ENCODE results near the gene RRP7A.
"Not testable (repeated sequence)": the region's sequence is repeated elsewhere in the genome, so short reads cannot be mapped to it uniquely, and the experiment has no call there.

Gene RRP7A

DNA sequence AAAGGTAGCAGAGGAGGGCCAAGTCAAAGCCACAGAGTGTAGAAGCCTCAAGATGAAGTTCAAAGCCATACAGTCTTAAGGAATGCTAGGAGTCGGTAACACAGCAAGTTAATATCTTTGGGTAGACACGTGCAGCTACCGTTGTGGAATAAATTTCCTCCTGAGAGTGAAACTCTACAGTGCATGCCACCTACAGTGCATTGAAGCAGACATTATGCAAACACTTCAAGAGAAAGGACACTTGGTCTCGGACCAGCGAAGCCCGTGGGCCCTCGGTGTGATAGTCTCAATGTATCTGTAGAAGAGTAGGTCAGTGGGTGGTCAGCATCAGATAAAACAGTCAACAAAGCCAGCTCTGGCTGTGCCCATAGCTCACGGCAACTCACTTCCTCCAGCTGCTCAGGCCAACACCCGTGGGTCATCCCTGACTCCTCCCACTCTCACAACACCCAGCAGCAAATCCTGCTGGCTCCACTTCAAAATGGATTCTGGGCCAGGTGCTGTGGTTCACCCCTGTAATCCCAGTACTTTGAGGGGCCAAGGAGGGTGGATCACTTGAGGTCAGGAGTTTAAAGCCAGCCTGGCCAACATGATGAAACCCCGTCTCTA lies 24.0 kb downstream of the RRP7A start:
- not testable (repeated sequence) for H3K9me3 ChIP-seq (ENCODE audit: control insufficient read depth, insufficient read depth, low read depth, low read length); H3K27ac ChIP-seq (ENCODE audit: low read depth, low read length); H3K4me3 ChIP-seq (ENCODE audit: low read depth, low read length); H3K36me3 ChIP-seq (ENCODE audit: control insufficient read depth, insufficient read depth, low read length); H3K9ac ChIP-seq (ENCODE audit: low read length); H3K27me3 ChIP-seq (ENCODE audit: control insufficient read depth, insufficient read depth, low read length); H3K4me1 ChIP-seq (ENCODE audit: control insufficient read depth, insufficient read depth, low read length)

DNA sequence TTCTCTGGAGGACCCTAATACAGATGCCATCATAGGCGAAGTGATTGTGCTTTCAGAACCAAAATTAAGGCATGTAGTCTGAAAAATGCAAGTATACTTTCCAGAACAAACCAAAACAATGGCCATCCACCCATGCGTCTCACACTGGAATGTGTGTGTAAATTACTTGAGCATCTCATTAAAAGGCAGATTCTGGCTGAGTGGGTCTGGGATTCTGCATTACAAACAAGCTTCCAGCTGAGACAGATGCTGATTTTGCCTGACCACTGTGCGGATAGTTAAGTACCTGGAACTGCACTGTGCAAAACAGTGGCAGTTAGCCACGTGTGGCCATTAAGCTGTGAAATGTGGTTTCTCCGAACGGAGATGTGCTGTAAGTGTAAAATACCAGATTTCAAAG lies 26.2 kb downstream of the RRP7A start:
- Histone ChIP-seq H3K27me3 (ENCODE audit: control insufficient read depth, insufficient read depth, low read length) (no peaks in the 10 kb centered on the region), H3K4me3 (ENCODE audit: low read depth, low read length) (no peak overlapping the region), H3K27ac (ENCODE audit: low read depth, low read length) (no peak overlapping the region), H3K36me3 (ENCODE audit: control insufficient read depth, insufficient read depth, low read length) (no peaks in the 10 kb centered on the region), H3K9ac (ENCODE audit: low read length) (no peak overlapping the region), H3K9me3 (ENCODE audit: control insufficient read depth, insufficient read depth, low read depth, low read length) (no peaks in the 10 kb centered on the region), H3K4me1 (ENCODE audit: control insufficient read depth, insufficient read depth, low read length) (peaks cover 6% of the 10 kb centered on the region)

DNA sequence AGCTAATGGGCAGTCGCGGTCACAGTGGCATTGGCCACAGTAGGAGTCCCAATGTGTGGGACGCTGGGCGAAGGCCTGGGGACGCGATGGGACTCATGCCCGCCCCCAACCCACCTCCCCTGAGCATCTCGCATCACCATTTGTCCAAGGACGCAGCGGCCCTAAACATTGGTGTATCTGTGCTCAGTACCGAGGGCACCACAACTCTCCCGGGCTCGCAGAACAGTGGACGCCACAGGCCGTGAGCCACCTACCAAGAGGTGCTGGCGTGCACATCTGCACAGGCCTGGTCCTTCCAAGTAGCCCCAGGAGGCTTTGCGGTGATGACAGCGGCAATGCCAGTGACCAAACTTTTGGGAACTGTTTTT lies 27.3 kb downstream of the RRP7A start:
- H3K36me3 ChIP-seq (ENCODE audit: control insufficient read depth, insufficient read depth, low read length), result no peaks in the 10 kb centered on the region
- no peaks in the 10 kb centered on the region for H3K27me3 ChIP-seq (ENCODE audit: control insufficient read depth, insufficient read depth, low read length)
- H3K9ac ChIP-seq (ENCODE audit: low read length), result no peak overlapping the region
- no peaks in the 10 kb centered on the region for H3K9me3 ChIP-seq (ENCODE audit: control insufficient read depth, insufficient read depth, low read depth, low read length)
- H3K4me1 ChIP-seq (ENCODE audit: control insufficient read depth, insufficient read depth, low read length), result peaks cover 6% of the 10 kb centered on the region
- H3K4me3 ChIP-seq (ENCODE audit: low read depth, low read length), result no peak overlapping the region
- H3K27ac ChIP-seq (ENCODE audit: low read depth, low read length), result no peak overlapping the region

DNA sequence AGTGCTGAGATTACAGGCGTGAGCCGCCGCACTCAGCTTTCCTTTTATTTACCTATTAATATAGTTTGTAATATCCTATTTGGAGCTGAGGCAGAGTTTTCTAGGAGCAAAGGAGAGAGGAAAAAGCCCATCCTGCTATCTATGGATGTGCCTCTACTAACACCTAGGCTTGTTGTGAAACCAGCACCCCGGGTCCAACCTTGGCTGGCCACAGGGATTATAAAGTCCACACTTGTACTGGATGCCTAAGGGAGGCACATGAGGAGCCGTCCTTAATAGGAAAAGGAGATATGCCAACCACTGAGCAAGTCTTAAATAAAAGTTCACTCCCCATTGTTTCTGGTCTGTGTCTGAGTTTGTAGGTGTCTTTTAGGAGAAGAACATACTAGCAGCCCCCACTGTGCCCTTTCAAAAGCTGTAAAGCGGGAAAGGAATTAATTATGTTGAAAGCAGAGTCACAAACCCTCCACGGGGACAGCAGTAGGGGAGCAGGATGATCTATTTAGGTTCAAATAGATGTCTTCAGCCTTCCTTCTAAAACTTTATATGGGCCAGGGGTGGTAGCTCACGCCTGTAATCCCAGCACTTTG lies 29.3 kb downstream of the RRP7A start:
- no peaks in the 10 kb centered on the region for H3K27me3 ChIP-seq (ENCODE audit: control insufficient read depth, insufficient read depth, low read length)
- no peak overlapping the region for H3K27ac ChIP-seq (ENCODE audit: low read depth, low read length)
- H3K4me1 ChIP-seq (ENCODE audit: control insufficient read depth, insufficient read depth, low read length), result peaks cover 6% of the 10 kb centered on the region
- no peaks in the 10 kb centered on the region for H3K36me3 ChIP-seq (ENCODE audit: control insufficient read depth, insufficient read depth, low read length)
- no peak overlapping the region for H3K9ac ChIP-seq (ENCODE audit: low read length)
- no peaks in the 10 kb centered on the region for H3K9me3 ChIP-seq (ENCODE audit: control insufficient read depth, insufficient read depth, low read depth, low read length)
- no peak overlapping the region for H3K4me3 ChIP-seq (ENCODE audit: low read depth, low read length)

DNA sequence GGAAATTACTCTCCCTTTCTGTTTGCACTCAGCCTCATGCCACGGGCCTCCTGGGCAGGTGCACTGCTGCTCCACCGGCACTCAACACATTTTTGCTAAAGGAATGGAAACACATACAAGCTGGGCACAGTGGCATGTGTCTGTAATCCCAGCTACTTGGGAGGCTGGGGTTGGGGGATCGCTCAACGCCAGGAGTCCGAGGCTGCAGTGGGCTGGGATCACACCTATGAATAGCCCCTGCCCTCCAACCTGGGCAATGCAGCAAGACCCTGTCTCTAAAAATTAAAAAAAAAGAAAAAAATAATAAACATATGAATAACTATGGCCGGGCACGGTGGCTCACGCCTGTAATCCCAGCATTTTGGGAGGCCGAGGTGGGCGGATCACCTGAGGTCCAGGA lies 30.6 kb downstream of the RRP7A start:
- Histone ChIP-seq H3K4me3 (ENCODE audit: low read depth, low read length) (no peak overlapping the region), H3K9ac (ENCODE audit: low read length) (no peak overlapping the region), H3K27ac (ENCODE audit: low read depth, low read length) (no peak overlapping the region), H3K9me3 (ENCODE audit: control insufficient read depth, insufficient read depth, low read depth, low read length) (no peaks in the 10 kb centered on the region), H3K36me3 (ENCODE audit: control insufficient read depth, insufficient read depth, low read length) (no peaks in the 10 kb centered on the region), H3K27me3 (ENCODE audit: control insufficient read depth, insufficient read depth, low read length) (no peaks in the 10 kb centered on the region), H3K4me1 (ENCODE audit: control insufficient read depth, insufficient read depth, low read length) (peaks cover 6% of the 10 kb centered on the region)

DNA sequence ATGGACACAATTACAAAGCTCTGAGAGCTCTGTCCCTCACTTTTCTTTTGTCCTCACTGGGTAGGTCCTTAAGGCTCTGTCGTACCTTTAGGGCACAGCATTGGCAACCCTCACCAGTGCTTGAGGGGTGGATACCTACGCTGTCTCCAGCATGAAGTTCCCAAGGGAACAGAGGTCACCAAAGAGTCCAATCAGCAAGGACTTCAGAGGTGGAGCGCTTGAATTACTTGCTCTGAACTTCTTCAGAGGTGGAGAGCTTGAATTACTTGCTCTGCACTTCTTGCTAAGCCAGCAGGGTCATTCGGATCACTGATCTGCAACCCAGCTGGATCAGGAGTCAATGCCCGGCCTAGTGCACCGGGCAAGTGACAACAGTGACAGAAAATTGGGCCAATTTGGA lies 35.1 kb downstream of the RRP7A start:
- no peak overlapping the region for H3K27ac ChIP-seq (ENCODE audit: low read depth, low read length)
- no peaks in the 10 kb centered on the region for H3K27me3 ChIP-seq (ENCODE audit: control insufficient read depth, insufficient read depth, low read length)
- H3K9me3 ChIP-seq (ENCODE audit: control insufficient read depth, insufficient read depth, low read depth, low read length), result no peaks in the 10 kb centered on the region
- no peak overlapping the region for H3K4me3 ChIP-seq (ENCODE audit: low read depth, low read length)
- H3K36me3 ChIP-seq (ENCODE audit: control insufficient read depth, insufficient read depth, low read length), result no peaks in the 10 kb centered on the region
- no peaks in the 10 kb centered on the region for H3K4me1 ChIP-seq (ENCODE audit: control insufficient read depth, insufficient read depth, low read length)
- H3K9ac ChIP-seq (ENCODE audit: low read length), result no peak overlapping the region

DNA sequence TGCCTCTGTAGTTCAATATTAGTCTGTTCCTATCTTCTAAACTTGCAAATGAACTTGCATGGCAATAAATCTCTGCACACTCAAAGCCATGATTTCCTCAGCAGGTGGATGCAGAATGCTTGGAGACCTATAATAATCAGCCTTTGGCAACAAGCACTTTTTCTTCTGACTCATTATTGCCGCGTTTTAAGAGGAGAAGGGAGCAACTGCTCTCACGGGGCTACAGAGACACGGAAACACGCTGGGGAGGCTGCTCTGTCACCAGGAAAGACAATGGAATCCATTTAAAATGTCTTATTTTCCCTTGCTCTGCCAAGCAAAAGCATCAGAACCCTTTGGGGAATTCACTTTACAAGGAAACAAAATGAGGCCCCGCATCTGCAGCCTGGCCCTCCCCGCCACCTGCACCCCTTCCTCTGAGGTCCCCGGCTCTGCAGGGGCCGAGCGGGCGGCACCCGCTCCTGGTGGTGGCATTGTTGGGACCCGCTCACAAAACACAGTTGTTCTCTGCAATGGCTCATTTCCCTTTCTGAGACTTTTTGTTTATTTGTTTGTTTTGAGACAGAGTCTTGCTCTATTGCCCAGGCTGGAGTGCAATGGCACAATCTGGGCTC lies 35.9 kb downstream of the RRP7A start:
- not testable (repeated sequence) for H3K4me3 ChIP-seq (ENCODE audit: low read depth, low read length); H3K9ac ChIP-seq (ENCODE audit: low read length); H3K9me3 ChIP-seq (ENCODE audit: control insufficient read depth, insufficient read depth, low read depth, low read length); H3K4me1 ChIP-seq (ENCODE audit: control insufficient read depth, insufficient read depth, low read length); H3K27me3 ChIP-seq (ENCODE audit: control insufficient read depth, insufficient read depth, low read length); H3K27ac ChIP-seq (ENCODE audit: low read depth, low read length); H3K36me3 ChIP-seq (ENCODE audit: control insufficient read depth, insufficient read depth, low read length)

DNA sequence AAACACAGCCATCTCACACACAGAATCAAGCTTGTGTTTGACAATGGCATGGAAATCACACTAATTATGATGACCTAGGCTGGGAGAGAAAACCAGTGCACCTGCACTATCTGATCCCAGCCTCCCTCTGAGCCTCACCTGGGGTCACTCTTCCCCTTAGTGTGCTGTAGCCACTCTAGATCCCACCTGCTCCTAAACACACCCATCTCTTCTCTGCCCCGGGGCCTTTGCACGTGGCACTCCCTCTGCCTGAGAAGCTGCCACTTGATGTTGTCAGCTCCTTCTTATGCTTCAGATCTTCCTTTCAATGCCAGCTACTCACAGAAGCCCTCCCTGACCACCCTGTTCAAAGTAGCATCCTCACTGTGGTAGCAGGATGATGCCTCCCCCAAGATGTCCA lies 44.5 kb downstream of the RRP7A start:
- Histone ChIP-seq H3K27ac (ENCODE audit: low read depth, low read length) (no peak overlapping the region), H3K4me1 (ENCODE audit: control insufficient read depth, insufficient read depth, low read length) (no peaks in the 10 kb centered on the region), H3K27me3 (ENCODE audit: control insufficient read depth, insufficient read depth, low read length) (no peaks in the 10 kb centered on the region; the same call in 1 of the 2 replicates), H3K9me3 (ENCODE audit: control insufficient read depth, insufficient read depth, low read depth, low read length) (no peaks in the 10 kb centered on the region), H3K9ac (ENCODE audit: low read length) (no peak overlapping the region), H3K4me3 (ENCODE audit: low read depth, low read length) (no peak overlapping the region), H3K36me3 (ENCODE audit: control insufficient read depth, insufficient read depth, low read length) (no peaks in the 10 kb centered on the region)

DNA sequence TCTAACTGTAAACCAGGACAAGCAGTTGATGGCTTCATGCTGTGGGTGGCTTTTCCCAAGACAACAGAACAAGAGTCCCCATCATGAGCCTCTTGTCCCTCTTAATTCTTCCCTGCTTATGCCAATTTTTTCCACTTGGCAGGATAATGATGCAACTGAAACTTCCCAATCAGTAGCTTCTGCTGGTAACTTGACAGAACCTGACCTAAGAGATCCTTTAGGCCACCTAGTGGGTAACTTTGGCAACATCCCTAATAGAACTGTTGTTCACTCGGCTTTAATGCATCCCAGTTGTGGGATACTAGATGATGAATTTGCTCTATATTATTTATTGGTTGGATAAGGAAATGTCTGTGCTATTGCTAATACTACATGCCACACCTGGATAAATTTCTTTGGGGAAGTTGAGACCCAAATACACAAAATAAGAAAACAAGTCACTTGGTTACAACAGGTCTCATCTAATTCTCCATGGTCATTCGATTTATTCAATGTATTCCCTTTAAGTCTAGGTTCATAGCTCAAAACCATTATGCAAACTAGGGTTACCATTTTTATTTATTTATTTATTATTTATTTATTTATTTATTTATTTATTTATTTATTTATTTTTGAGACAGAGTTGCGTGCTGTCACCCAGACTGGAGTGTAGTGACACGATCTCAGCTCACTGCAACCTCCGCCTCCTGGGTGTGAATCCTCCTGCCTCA lies 46.0 kb downstream of the RRP7A start:
- no peaks in the 10 kb centered on the region for H3K36me3 ChIP-seq (ENCODE audit: control insufficient read depth, insufficient read depth, low read length)
- H3K9me3 ChIP-seq (ENCODE audit: control insufficient read depth, insufficient read depth, low read depth, low read length), result no peaks in the 10 kb centered on the region
- H3K4me3 ChIP-seq (ENCODE audit: low read depth, low read length), result no peak overlapping the region
- no peak overlapping the region for H3K9ac ChIP-seq (ENCODE audit: low read length)
- no peaks in the 10 kb centered on the region for H3K4me1 ChIP-seq (ENCODE audit: control insufficient read depth, insufficient read depth, low read length)
- no peaks in the 10 kb centered on the region; the same call in 1 of the 2 replicates for H3K27me3 ChIP-seq (ENCODE audit: control insufficient read depth, insufficient read depth, low read length)
- no peak overlapping the region for H3K27ac ChIP-seq (ENCODE audit: low read depth, low read length)

DNA sequence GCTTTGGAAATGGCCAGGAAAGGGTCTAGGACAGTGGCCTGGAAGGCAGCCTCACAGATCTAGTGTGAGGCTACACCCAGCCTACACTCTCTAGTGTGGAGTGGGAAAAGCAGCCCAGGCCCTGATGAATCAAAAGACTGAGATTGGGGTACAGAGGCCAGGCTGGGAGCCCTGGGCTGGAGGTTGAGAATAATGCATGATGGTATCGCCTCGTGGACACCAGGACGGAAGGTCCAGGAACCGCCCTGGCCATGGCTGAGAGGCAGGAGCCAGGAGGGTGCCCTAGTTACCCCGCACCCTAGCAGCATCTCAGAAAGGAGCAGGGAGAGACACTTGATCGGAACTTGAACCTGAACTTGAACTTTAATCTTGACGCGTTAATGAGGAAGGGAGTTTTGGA lies 46.9 kb downstream of the RRP7A start:
- Histone ChIP-seq H3K36me3 (ENCODE audit: control insufficient read depth, insufficient read depth, low read length) (no peaks in the 10 kb centered on the region), H3K9me3 (ENCODE audit: control insufficient read depth, insufficient read depth, low read depth, low read length) (no peaks in the 10 kb centered on the region), H3K9ac (ENCODE audit: low read length) (no peak overlapping the region), H3K27ac (ENCODE audit: low read depth, low read length) (no peak overlapping the region), H3K4me3 (ENCODE audit: low read depth, low read length) (no peak overlapping the region), H3K4me1 (ENCODE audit: control insufficient read depth, insufficient read depth, low read length) (no peaks in the 10 kb centered on the region), H3K27me3 (ENCODE audit: control insufficient read depth, insufficient read depth, low read length) (no peaks in the 10 kb centered on the region; the same call in 1 of the 2 replicates)

DNA sequence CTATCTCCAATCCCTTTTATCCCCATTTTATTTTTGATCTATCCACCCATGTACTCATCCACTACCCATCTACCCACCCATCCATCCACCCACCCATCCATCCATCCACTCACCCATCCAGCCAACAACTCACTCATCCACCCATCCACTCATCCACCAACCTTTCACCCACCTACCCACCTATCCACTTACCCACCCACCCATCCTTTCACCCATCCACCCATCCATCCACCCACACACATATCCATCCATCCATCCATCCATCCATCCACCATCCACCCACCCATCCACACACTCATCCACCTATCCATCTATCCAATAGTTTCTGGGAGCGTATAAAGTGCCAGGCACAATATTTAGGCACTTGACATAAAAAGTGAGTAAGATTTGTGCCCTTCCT lies 48.2 kb downstream of the RRP7A start:
- no peaks in the 10 kb centered on the region for H3K4me1 ChIP-seq (ENCODE audit: control insufficient read depth, insufficient read depth, low read length)
- H3K27ac ChIP-seq (ENCODE audit: low read depth, low read length), result no peak overlapping the region
- no peak overlapping the region for H3K9ac ChIP-seq (ENCODE audit: low read length)
- H3K9me3 ChIP-seq (ENCODE audit: control insufficient read depth, insufficient read depth, low read depth, low read length), result no peaks in the 10 kb centered on the region
- no peak overlapping the region for H3K4me3 ChIP-seq (ENCODE audit: low read depth, low read length)
- no peaks in the 10 kb centered on the region; the same call in 1 of the 2 replicates for H3K27me3 ChIP-seq (ENCODE audit: control insufficient read depth, insufficient read depth, low read length)
- H3K36me3 ChIP-seq (ENCODE audit: control insufficient read depth, insufficient read depth, low read length), result no peaks in the 10 kb centered on the region
